Astrocyte (in vitro differentiated cells and primary cell): Measurements from ENCODE around the gene DDR2. TPM values are rescaled to one million over a fixed set of nuclear protein-coding genes. Genes with fewer than 3 reads are reported as not detected.
A peak's percentile ranks its signal among the peaks of the same experiment; 100 is the strongest.

Experiments
- DNase-seq: peaks from one replicate; pipeline ENCODE4 v3.0.0-alpha.2; 2010; ENCODE audit warnings: low read depth
- FAIRE-seq: peaks from 2 replicates; lab custom pipeline; 2011; peaks lifted over from hg19 to GRCh38; lab: Jason Lieb, UNC
- H2AFZ ChIP-seq: 2 replicates; pipeline ENCODE4 v1.6.0; 2012; ENCODE audit warnings: low read depth, low read length, inconsistent platforms
- H3K27ac ChIP-seq: 2 replicates; pipeline ENCODE4 v1.5.1; 2011; ENCODE audit warnings: low read depth, low read length, inconsistent platforms
- H3K27me3 ChIP-seq: 2 replicates; pipeline ENCODE4 v1.6.0; 2011; ENCODE audit warnings: low read length, inconsistent platforms; ENCODE audit not compliant: insufficient read depth
- H3K36me3 ChIP-seq: 2 replicates; pipeline ENCODE4 v1.5.1; 2011; ENCODE audit warnings: low read length, inconsistent platforms; ENCODE audit not compliant: insufficient read depth
- H3K4me1 ChIP-seq: 2 replicates; pipeline ENCODE4 v1.5.1; 2011; ENCODE audit warnings: low read length, inconsistent platforms; ENCODE audit not compliant: insufficient read depth
- H3K4me2 ChIP-seq: 2 replicates; pipeline ENCODE4 v1.6.0; 2012; ENCODE audit warnings: low read length, inconsistent platforms
- H3K4me3 ChIP-seq: 2 replicates; pipeline ENCODE4 v1.5.1; 2011; ENCODE audit warnings: low read depth, mild to moderate bottlenecking, low read length, inconsistent platforms; ENCODE audit not compliant: insufficient read depth
- H3K79me2 ChIP-seq: 2 replicates; pipeline ENCODE4 v1.6.0; 2012; ENCODE audit warnings: mild to moderate bottlenecking, low read length, inconsistent platforms; ENCODE audit not compliant: insufficient read depth
- H3K9ac ChIP-seq: 2 replicates; pipeline ENCODE4 v1.6.0; 2012; ENCODE audit warnings: mild to moderate bottlenecking, low read length, inconsistent platforms
- H3K9me3 ChIP-seq: 2 replicates; pipeline ENCODE4 v1.5.1; 2012; ENCODE audit warnings: low read depth, mild to moderate bottlenecking, low read length, inconsistent platforms; ENCODE audit not compliant: insufficient read depth
- H4K20me1 ChIP-seq: 2 replicates; pipeline ENCODE4 v1.6.0; 2012; ENCODE audit warnings: low read length, inconsistent platforms; ENCODE audit not compliant: insufficient read depth
- H3K27ac Mint-ChIP-seq: one replicate; pipeline ENCODE4 v1.8.0; 2021; ENCODE audit warnings: mild to moderate bottlenecking, mixed read lengths; ENCODE audit not compliant: unreplicated experiment
- H3K27me3 Mint-ChIP-seq: one replicate; pipeline ENCODE4 v1.8.0; 2021; ENCODE audit warnings: low read depth, mixed read lengths; ENCODE audit not compliant: unreplicated experiment
- H3K36me3 Mint-ChIP-seq: one replicate; pipeline ENCODE4 v1.8.0; 2021; ENCODE audit warnings: low read depth, mixed read lengths; ENCODE audit not compliant: unreplicated experiment
- H3K4me1 Mint-ChIP-seq: one replicate; pipeline ENCODE4 v1.8.0; 2021; ENCODE audit warnings: low read depth, mixed read lengths; ENCODE audit not compliant: unreplicated experiment
- H3K4me3 Mint-ChIP-seq: one replicate; pipeline ENCODE4 v1.8.0; 2021; ENCODE audit warnings: mild to moderate bottlenecking, moderate library complexity, mixed read lengths; ENCODE audit not compliant: unreplicated experiment
- H3K9me3 Mint-ChIP-seq: one replicate; pipeline ENCODE4 v1.8.0; 2021; ENCODE audit warnings: mild to moderate bottlenecking, mixed read lengths; ENCODE audit not compliant: unreplicated experiment
- EZH2 ChIP-seq: IDR thresholded peaks from 2 replicates; pipeline ENCODE4 v1.6.1; 2012; ENCODE audit warnings: mild to moderate bottlenecking, low read length, inconsistent platforms; ENCODE audit not compliant: insufficient read depth
- total RNA-seq: library from RNA; stranded (reverse); gene quantifications from 2 replicates; pipeline ENCODE4 v1.2.1, GENCODE V29; 2021
- TF ChIP-seq, protein P1 (sequence below): IDR thresholded peaks from 2 replicates; pipeline ENCODE4 v1.5.1; 2011; ENCODE audit warnings: low read depth, mild to moderate bottlenecking, inconsistent platforms, low read length, moderate library complexity; ENCODE audit not compliant: insufficient read depth

DDR2 gene
- total RNA-seq, 1 donor from 2014 or later = 15.3 TPM

DNA sequence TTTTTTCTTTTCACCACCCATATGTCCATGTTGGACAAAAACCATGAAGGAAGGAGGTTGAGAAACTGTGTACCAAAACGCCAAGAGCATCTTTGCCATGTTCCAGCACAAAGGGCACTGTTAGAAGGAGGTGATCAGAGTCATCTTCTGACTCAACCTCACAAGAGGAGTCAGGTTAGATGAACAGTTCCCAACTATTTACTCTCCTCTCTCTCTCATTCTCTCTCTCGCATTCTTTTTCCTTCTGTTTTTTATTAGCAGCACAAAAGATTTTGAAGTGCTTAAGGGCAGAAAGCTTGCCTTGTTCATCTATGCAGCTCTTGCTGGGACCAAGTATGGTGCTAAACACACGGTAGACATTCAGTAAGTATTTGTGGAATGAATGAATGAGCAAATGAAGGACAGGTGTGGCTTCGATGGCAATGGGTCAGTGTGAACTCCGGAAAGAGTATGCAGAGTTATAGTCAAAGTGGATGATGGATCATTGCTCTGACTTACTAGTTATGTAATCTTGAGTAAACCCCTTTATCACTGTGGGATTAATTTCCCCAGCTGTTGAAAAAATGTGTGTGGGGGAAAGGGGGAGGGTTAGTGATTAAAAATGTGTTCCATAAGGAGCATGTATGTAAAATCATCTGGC is 33.9 kb downstream of the DDR2 start:
- Mint-ChIP-seq H3K4me3 (no peak overlapping the region), H3K27me3 (no peaks in the 10 kb centered on the region), H3K4me1 (peaks cover 17% of the 10 kb centered on the region), H3K36me3 (no peaks in the 10 kb centered on the region), H3K27ac (no peak overlapping the region), H3K9me3 (no peaks in the 10 kb centered on the region)
- Histone ChIP-seq H3K36me3 (no peaks in the 10 kb centered on the region), H3K27ac (no peak overlapping the region), H3K79me2 (peaks cover 23% of the 10 kb centered on the region), H3K4me1 (peaks cover 17% of the 10 kb centered on the region), H4K20me1 (peaks cover 4% of the 10 kb centered on the region), H3K9ac (no peak overlapping the region), H3K9me3 (no peaks in the 10 kb centered on the region), H3K4me3 (no peak overlapping the region), H3K4me2 (no peak overlapping the region), H3K27me3 (no peaks in the 10 kb centered on the region), H2AFZ (no peak overlapping the region)
- FAIRE-seq (no peak), DNase-seq (peak; percentile 80)
- TF ChIP-seq, protein P1, sequence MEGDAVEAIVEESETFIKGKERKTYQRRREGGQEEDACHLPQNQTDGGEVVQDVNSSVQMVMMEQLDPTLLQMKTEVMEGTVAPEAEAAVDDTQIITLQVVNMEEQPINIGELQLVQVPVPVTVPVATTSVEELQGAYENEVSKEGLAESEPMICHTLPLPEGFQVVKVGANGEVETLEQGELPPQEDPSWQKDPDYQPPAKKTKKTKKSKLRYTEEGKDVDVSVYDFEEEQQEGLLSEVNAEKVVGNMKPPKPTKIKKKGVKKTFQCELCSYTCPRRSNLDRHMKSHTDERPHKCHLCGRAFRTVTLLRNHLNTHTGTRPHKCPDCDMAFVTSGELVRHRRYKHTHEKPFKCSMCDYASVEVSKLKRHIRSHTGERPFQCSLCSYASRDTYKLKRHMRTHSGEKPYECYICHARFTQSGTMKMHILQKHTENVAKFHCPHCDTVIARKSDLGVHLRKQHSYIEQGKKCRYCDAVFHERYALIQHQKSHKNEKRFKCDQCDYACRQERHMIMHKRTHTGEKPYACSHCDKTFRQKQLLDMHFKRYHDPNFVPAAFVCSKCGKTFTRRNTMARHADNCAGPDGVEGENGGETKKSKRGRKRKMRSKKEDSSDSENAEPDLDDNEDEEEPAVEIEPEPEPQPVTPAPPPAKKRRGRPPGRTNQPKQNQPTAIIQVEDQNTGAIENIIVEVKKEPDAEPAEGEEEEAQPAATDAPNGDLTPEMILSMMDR = no peak
- TF ChIP-seq EZH2 = no peak

DNA sequence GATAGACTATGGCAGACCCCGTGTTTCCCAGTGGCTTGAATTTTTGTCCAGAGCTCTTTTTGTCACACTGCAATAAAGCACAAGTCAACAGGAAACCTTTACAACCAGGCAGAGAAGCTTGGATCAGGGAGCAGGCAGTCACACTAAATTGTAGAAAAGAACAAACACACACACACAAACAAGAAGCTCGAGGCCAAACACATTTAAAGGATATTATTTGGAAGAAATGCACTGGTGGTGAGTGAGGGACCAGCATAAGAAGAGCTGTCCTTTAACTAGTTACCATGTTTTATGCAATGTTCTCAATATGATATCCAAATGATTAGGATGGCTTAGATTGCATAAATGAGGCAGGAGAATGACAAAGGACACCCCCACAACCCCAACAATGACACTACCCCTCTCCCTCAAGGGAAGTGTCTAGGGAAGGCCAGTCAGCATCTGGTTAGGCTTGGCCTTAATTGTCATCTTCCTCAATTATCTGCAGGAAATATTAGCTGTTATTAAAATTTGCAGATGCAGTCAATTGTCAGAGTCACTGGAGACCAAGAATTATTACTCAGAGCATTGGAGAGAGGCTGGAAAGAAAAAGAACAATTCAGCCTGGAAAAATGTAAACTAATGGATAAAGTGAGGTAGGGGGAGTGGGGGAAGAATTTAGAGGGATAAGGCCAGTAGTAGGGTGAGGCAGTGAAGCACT is 35.3 kb downstream of the DDR2 start:
- H3K9me3 ChIP-seq = no peaks in the 10 kb centered on the region
- H3K27ac Mint-ChIP-seq = no peak overlapping the region
- DNase-seq = no peak
- H3K4me1 Mint-ChIP-seq = peaks cover 16% of the 10 kb centered on the region
- H3K9me3 Mint-ChIP-seq = no peaks in the 10 kb centered on the region
- peaks cover 4% of the 10 kb centered on the region for H4K20me1 ChIP-seq
- H3K27ac ChIP-seq = no peak overlapping the region
- H3K9ac ChIP-seq = no peak overlapping the region
- no peaks in the 10 kb centered on the region for H3K36me3 Mint-ChIP-seq
- TF ChIP-seq, protein P1 = no peak
- no peak for TF ChIP-seq EZH2
- H2AFZ ChIP-seq = no peak overlapping the region
- H3K4me2 ChIP-seq = no peak overlapping the region
- peaks cover 23% of the 10 kb centered on the region for H3K79me2 ChIP-seq
- H3K27me3 Mint-ChIP-seq = no peaks in the 10 kb centered on the region
- H3K36me3 ChIP-seq = no peaks in the 10 kb centered on the region
- no peak overlapping the region for H3K4me3 ChIP-seq
- no peaks in the 10 kb centered on the region for H3K27me3 ChIP-seq
- H3K4me1 ChIP-seq = peaks cover 26% of the 10 kb centered on the region
- H3K4me3 Mint-ChIP-seq = no peak overlapping the region
- FAIRE-seq = no peak
